Measurements from ENCODE around the gene TCF4. TPM values are rescaled to one million over a fixed set of nuclear protein-coding genes. Genes with fewer than 3 reads are reported as not detected.

The TCF4 gene
- polyA plus RNA-seq, 1 donor (not counting 4 experiments of a cell fraction or from before 2014, with no cell fraction given) = 9.7 TPM

- Histone ChIP-seq H3K9me3 (ENCODE audit: control insufficient read depth, low read depth, low read length) (no peaks in the 10 kb centered on the region), H3K27me3 (ENCODE audit: control insufficient read depth, extremely low read depth, insufficient read depth, low read length) (no peaks in the 10 kb centered on the region), H3K36me3 (ENCODE audit: control insufficient read depth in 2 of 2, extremely low read depth in 1 of 2, insufficient read depth in 2 of 2, low read length in 2 of 2) (no peaks in the 10 kb centered on the region), H3K4me2 (ENCODE audit: control insufficient read depth, extremely low read depth, insufficient read depth, low read depth, low read length) (no peak overlapping the region), H3K4me1 (ENCODE audit: control insufficient read depth, extremely low read depth, insufficient read depth, low read length) (no peaks in the 10 kb centered on the region), H4K20me1 (ENCODE audit: control insufficient read depth, extremely low read depth, insufficient read depth, low read length) (no peaks in the 10 kb centered on the region), H3K4me3 (ENCODE audit: control insufficient read depth in 2 of 3, extremely low read depth in 1 of 3, insufficient read depth in 2 of 3, low read depth in 1 of 3, low read length in 3 of 3) (no peak overlapping the region), H3K9me1 (ENCODE audit: control insufficient read depth, extremely low read depth, insufficient read depth, low read length) (no peaks in the 10 kb centered on the region), H3K9ac (ENCODE audit: control insufficient read depth, extremely low read depth, insufficient read depth, low read length) (no peak overlapping the region), H3K27ac (ENCODE audit: control insufficient read depth, insufficient read depth, low read length) (no peak overlapping the region), H3K79me2 (ENCODE audit: control insufficient read depth, insufficient read depth, low read length) (no peaks in the 10 kb centered on the region), H2AFZ (ENCODE audit: control insufficient read depth, low read length) (no peak overlapping the region)
- dilution Hi-C loops (cut with MboI; ENCODE audit: extremely low pct_ligation_motif_present, low sequenced_read_pairs) = no loop called here
- FAIRE-seq (no peak), DNase-seq (ENCODE audit: low read depth, low spot score) (no peak)
- TF ChIP-seq EZH2 (IDR thresholded peaks at IDR 0.05; ENCODE audit: low read length) (no peak), CTCF (optimal IDR thresholded peaks at IDR 0.05 in 1 of 3, IDR thresholded peaks at IDR 0.05 in 1 of 3, conservative IDR thresholded peaks at IDR 0.05 in 1 of 3; ENCODE audit: extremely low read depth in 1 of 3, insufficient read depth in 2 of 3, low read length in 3 of 3) (no peak)
Measured at GRCh38 chr18:55355223-55355622, 232.8 kb downstream of the TCF4 start.

GRCh38 chr18:55354795-55355194 is 233.2 kb downstream of the TCF4 start:
- Histone ChIP-seq H3K9me3 (ENCODE audit: control insufficient read depth, low read depth, low read length) (no peaks in the 10 kb centered on the region), H3K27me3 (ENCODE audit: control insufficient read depth, extremely low read depth, insufficient read depth, low read length) (no peaks in the 10 kb centered on the region), H3K9ac (ENCODE audit: control insufficient read depth, extremely low read depth, insufficient read depth, low read length) (no peak overlapping the region), H3K4me3 (ENCODE audit: control insufficient read depth in 2 of 3, extremely low read depth in 1 of 3, insufficient read depth in 2 of 3, low read depth in 1 of 3, low read length in 3 of 3) (no peak overlapping the region), H2AFZ (ENCODE audit: control insufficient read depth, low read length) (no peak overlapping the region), H3K36me3 (ENCODE audit: control insufficient read depth in 2 of 2, extremely low read depth in 1 of 2, insufficient read depth in 2 of 2, low read length in 2 of 2) (no peaks in the 10 kb centered on the region), H4K20me1 (ENCODE audit: control insufficient read depth, extremely low read depth, insufficient read depth, low read length) (no peaks in the 10 kb centered on the region), H3K4me1 (ENCODE audit: control insufficient read depth, extremely low read depth, insufficient read depth, low read length) (no peaks in the 10 kb centered on the region), H3K79me2 (ENCODE audit: control insufficient read depth, insufficient read depth, low read length) (no peaks in the 10 kb centered on the region), H3K27ac (ENCODE audit: control insufficient read depth, insufficient read depth, low read length) (no peak overlapping the region), H3K4me2 (ENCODE audit: control insufficient read depth, extremely low read depth, insufficient read depth, low read depth, low read length) (no peak overlapping the region), H3K9me1 (ENCODE audit: control insufficient read depth, extremely low read depth, insufficient read depth, low read length) (no peaks in the 10 kb centered on the region)
- TF ChIP-seq CTCF (optimal IDR thresholded peaks at IDR 0.05 in 1 of 3, IDR thresholded peaks at IDR 0.05 in 1 of 3, conservative IDR thresholded peaks at IDR 0.05 in 1 of 3; ENCODE audit: extremely low read depth in 1 of 3, insufficient read depth in 2 of 3, low read length in 3 of 3) (no peak), EZH2 (IDR thresholded peaks at IDR 0.05; ENCODE audit: low read length) (no peak)
- FAIRE-seq (no peak), DNase-seq (ENCODE audit: low read depth, low spot score) (no peak)
- dilution Hi-C loops (cut with MboI; ENCODE audit: extremely low pct_ligation_motif_present, low sequenced_read_pairs) = no loop called here

Measured in keratinocyte (primary cell).